HG02938 (cell line): ENCODE results near the gene CD84.
"Not testable (repeated sequence)": the region's sequence is repeated elsewhere in the genome, so short reads cannot be mapped to it uniquely, and the experiment has no call there.

Source experiments
- ATAC-seq: cut with Tn5 transposase; IDR thresholded peaks from one replicate; pipeline ENCODE4 v1.9.1; 2021; ENCODE audit warnings: mild to moderate bottlenecking, moderate library complexity; ENCODE audit not compliant: unreplicated experiment

The CD84 gene

DNA sequence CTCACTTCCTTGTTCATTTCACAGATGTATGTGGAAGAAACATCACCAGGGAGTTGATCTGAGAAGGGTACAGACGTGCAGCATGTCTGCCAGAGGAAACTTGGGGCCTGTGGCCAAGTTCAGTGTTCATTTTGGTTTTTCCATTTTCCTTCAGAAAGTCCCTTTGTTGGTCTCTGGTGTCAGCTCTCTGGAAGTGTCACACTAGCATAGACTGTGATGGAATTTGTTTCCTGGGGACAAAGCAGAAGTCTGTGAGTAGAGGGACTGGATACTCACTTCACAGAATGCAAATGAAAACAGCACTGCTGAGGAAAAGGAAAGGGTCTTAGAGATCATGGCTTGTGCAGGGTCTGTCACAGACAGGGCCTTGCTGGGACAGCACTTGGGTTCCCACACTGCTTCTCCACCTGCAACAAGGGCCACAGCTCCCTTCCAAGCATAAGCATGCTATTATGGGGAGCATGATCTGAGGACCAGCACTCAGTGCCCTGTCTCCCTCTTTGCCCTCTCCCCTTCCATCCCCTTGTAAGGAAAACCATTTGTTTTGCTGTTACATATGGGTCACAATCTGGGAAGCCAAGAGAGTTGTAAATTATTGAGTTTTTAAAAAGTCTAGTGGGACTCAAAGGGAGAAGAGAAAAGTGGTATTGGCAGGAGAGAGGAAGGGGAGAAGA lies 31.4 kb upstream of the CD84 start:
- no peak for ATAC-seq

DNA sequence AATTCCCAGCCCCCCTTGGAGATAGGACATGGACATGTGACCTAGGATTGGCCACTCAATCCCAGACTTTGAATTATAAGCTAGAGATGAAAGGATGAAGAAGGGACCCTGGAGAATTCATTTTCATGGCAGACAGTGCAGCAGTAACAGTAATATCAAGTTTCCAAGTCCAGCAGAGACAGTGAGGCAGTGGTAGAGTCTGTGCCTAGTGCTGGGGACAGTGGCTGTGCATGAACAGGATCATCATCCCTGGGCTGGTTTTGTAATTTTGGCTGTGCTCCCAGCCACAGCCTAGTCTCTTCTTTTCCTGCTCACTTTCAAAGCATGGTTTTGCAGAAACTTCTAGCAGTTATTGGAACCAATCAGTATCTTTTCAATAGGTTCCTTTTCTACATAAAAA lies 29.6 kb upstream of the CD84 start:
- ATAC-seq, result no peak

DNA sequence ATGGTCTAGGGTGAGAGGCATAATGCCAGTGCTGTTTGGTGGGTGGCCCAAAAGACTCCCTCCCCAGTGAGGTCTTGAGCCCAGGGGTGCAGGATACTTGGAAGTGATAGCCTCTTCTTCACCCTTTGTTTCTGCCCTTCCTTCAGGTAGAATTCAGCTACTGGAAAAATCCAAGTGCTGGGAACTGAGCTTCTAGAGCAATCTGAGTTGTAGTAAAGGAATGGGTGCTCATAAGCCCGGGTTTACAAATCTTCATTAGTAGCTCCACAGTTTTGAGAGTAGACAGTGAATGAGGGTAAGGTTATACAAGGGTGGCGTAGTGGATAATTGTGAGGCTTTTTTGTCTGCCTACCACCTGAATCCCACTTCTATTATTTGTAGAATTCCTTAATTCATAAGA lies 29.2 kb upstream of the CD84 start:
- ATAC-seq, result no peak

DNA sequence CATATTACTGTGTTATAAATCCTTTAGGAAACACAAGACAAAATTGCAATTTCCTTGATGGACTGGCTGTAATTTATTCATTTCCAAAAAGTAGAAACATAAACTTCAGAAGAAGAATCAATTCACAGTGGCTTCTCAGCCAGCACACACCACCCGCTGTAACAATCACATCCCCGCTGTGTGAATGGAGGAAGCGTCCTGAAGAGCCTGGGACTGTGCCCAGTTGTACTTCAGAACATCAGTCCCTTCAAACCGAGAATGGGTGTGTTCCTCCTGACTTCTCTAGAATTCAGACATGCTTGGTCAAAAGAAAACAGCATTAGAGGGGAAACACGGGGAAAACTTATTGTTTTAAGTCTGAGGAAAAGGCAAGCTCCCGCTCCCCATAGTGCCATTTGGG lies 28.8 kb upstream of the CD84 start:
- ATAC-seq, result no peak

DNA sequence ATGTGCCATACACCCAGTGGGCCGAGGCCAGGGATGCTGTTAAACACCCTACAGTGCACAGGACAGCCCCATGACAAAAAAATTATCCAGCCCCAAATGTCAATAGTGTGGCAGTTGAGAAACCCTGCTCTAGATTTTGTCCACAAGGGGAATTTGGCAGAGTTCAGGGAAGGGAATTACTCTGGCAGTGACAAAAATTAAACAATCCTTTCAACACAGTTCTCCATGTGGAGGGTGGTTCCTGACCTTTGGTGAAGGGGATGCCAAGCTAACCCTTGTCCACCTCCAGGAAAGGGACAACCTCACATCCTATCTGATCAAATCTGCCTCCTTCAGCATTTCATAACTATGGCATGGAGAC lies 28.4 kb upstream of the CD84 start:
- ATAC-seq, result no peak

DNA sequence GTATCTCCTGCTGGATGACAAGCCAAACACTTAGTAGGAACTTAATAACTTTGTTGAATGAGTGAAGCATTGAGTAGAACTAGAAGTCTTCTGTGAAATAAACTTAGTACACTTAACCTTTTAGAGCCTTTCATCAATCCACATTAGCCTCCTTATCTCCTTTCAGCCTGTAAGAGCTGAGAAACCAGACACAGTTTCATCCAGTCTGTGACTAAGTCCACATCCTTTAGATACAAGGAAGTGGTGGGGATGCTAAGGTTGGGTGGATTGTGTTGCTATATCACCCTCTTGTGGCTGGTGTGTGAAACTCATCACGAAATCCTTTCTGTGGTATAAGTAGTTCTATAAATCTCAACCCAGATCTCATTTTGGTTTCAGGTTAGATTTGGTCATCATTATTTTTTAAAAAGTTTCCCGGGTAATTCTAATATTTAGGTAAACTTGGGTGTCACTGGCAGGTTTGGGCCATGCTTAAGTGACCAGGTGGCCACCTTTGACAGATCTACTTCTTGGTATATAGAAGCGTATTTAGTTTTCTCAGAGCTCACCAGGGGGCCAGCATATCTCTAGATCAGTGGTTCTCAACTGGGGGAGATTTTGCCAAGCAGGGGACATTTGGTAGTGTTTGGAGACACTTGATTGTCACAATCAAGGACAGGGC lies 27.8 kb upstream of the CD84 start:
- peak; percentile 76 for ATAC-seq

DNA sequence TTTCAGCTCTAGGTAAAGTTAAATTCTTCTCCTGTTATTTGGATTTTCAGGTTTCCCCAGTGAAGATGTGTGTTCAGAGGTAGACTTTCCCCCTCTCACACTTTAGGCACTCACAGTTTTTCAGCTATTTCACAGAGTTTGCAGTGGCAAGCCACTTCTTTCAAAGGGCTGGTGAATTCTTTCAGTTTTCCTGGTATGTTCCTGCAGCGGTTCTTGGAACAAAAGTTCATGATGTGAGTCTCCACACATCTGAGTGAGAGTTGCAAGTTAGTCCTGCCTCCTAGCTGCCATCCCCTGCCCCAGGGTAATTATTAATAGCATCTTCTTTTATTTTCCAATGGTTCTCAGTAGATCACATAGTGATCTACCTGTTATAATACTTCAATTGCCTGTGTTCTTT lies 27.3 kb upstream of the CD84 start:
- ATAC-seq, result no peak

DNA sequence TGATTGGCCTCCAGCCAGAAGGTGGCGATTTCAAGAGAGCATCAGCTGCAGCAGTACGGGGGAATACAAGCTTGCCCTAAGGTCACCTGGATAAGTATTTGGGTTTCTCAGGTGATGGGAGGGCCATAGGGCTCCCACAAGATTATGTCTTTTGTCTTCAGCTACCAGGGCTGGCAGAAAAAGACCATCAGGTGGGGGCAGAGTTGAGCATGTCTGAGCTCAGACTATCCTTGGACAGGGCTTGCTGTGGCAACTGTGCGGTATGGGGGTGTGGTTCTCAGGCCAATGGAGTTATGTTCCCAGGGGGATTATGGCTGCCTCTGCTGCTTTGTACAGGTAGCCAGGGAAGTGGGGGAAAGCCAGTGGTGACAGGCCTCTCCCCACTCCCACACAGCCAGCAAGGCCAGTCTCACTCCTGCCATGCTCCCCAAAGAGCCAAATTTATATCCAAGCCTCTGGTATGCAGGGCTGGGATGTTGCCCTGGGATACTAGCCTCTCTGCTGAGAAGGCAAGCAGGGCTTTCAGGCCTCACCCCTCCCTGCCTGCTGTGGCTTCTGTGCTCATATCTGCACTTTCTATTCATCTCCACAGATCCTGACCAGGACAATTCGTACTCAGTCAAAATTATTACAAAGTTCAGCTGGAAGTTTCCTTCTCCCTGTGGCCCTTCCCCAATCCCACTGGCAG lies 26.6 kb upstream of the CD84 start:
- no peak for ATAC-seq

DNA sequence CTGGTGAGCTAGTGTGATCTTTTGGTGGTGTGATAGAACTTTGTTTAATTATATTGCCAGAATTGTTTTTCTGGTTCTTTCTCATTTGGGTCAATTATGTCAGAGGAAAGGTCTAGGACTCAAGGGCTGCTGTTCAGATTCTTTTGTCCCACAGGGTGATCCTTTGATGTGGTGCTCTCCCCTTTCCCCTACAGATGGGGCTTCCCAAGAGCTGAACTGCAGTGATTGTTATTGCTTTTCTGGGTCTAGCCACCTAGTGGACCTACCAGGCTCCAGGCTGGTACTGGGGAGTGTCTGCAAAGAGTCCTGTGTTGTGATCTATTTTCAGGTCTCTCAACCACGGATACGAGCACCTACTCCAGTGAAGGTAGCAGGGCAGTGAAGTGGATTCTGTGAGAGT lies 25.9 kb upstream of the CD84 start:
- no peak for ATAC-seq

DNA sequence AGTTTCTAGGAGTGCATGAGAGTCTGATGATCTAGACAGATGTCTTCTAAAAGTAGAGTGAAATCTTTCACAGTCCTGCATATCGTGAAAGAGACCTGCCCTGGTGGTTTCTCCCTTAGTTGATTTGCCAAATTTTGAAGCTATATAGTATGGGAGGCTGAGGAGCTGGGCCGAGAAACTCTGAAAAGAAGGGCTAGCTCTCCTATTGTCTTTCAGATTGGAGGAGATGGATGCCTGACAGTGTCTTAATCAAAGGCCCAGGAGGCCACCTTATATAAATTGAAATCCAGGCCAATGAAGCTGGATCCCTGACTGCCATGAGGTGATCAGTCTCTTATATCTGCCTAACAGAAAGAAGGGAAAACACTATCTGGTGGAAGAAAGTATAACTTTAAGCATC lies 18.4 kb upstream of the CD84 start:
- no peak for ATAC-seq

DNA sequence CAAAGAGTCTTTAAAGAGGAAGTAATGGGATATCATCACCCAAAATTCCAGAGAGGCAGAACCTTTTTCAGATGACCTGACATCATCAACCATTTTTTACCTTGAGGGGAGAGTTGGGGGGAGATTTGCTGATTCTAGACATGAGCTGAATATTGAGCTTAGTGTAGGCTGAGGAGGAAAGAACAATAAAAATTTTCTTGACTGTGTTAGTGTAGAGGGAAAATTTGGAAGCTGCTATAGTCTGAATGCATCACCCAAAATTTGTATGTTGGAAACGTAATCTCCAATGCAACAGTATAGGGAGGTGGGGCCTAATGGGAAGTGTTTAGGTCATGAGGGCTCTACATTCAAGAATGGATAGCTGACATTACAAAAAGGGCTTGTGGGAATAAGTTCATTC lies 17.8 kb upstream of the CD84 start:
- no peak for ATAC-seq

DNA sequence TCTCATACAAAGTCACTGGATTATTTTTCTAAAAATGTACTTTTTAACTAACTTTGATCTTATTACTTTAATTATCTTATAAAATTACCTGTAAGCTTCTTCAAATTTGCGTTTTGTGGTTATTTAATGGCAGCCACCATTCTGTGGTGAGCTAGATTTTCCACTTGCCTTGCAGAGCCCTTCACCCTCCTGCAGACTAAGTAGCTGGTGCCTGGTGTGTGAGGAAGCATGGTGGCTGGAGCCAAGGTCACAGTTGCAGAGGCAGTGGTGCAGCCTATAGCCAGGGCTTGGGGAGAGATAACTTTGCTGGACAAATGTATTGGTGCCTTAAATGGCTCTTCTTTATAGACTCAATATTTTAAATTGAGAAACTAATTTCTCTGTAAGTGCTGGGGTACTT lies 11.2 kb upstream of the CD84 start:
- ATAC-seq, result no peak

DNA sequence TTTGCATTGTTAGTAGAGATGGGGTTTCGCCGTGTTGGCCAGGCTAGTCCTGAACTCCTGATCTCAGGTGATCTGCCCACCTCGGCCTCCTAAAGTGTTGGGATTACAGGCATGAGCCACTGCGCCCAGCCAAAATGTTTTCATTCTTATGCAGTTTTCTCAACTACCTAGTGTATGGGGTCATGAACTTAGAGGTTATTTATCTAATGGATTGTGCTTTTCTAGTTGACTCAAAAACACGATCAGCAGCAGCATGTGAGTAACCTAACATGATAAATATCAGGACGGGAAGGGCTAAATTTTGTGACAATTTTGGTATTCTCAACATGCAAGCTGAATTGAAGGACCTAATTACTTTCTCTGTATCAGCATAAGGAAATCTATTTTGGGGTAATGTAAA lies 9.2 kb upstream of the CD84 start:
- ATAC-seq, result no peak

DNA sequence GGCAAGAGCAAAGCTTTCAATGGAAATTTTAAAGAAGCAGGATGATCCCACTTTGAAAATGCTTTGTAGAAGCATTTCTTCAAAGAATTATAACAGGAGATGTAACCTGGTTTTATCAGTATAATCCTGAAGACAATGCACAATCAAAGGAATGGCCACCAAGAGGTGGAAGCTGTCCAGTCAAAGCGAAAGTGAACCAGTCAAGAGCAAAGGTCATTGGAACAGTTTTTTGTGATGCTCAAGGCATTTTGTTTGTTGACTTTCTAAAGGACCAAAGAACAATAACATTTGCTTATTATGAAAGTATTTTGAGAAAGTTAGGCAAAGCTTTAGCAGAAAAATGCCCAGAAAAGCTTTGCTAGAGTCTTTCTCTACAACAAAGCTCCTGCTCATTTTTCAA lies 5.5 kb upstream of the CD84 start:
- ATAC-seq, result no peak

DNA sequence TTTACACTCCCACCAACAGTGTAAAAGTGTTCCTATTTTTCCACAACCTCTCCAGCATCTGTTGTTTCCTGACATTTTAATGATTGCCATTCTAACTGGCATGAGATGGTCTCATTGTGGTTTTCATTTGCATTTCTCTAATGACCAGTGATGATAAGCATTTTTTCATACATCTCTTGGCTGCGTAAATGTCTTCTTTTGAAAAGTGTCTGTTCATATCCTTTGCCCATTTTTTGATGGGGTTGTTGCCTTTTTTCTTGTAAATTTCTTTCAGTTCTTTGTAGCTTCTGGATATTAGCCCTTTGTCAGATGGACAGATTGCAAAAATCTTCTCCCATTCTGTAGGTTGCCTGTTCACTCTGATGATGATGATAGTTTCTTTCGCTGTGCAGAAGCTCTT lies 3.7 kb upstream of the CD84 start:
- ATAC-seq, result not testable (repeated sequence)

DNA sequence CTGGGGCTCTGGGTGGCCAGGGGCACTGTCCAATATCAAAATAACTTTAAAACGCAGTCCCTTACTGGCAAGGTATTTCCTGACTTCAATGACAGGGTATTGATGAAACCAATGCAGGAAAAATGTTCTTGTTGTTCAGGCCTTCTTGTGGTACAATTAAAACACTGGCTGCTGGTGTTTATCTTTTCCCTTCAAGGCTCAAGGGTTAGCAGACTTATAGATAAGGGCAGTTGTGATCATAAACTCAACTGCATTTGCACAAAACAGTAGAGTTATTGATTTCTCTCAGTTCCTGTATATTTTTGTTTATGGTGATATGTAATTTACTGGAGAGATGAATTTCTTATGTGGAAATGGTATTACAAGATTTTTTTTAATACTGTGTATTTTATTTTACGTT lies 2.7 kb upstream of the CD84 start:
- no peak for ATAC-seq

DNA sequence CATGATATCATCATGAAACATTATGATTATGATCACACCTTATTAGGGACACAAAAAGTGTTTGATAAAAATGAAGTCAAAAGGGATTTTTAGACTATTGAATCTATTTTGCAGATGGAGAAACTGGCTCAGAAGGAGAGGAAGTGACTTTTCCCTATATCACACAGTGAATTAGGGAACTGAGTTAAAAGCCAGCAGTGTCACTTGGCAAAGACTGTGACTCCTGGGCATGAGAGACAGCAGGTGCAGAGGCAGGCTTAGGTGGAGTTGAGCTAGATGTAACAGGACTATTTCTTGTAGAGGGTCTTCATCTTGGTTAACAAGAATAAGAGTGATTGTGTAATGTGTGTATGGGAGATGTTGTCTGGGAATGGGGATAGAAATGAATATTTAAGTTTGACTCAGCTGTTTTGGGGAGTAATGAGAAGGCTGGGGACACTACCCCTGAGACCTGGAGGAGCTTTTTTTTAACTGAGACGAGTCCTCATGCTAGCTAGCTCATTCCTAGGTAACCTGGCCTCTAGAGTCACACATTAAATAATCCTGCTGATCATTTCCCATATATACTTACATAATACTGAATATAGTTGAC lies 1.0 kb upstream of the CD84 start:
- no peak for ATAC-seq

DNA sequence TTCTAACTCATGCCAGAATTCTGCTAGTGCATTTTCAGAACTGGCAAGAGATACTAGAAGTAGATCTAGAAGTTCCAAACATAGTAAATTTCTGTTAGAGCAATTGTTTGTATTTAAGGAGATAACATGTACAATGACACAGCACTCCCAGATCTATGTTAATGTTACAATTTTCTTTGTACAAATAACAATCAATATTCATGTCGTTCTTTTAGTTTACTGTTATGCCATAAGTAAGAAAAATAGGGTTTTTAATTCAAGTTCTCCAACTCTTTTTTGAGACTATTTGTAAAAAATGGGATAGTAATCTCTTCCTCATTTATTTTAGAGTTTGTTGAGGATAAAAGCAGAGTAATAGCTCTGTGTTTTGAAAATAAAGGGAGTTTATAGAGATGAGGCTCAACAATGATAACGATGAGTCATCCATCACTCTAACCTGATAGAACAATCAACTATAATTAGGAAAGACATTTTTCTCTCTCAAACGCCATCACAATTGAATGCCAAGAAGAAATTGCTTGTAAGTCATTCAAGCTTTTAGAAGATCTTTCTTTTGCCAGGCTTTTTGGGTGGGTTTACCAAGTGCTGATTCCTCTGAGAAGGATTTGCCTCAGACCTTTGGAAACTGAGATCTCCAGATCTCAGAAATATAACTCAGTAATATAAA lies 638 bp downstream of the CD84 start:
- no peak for ATAC-seq

DNA sequence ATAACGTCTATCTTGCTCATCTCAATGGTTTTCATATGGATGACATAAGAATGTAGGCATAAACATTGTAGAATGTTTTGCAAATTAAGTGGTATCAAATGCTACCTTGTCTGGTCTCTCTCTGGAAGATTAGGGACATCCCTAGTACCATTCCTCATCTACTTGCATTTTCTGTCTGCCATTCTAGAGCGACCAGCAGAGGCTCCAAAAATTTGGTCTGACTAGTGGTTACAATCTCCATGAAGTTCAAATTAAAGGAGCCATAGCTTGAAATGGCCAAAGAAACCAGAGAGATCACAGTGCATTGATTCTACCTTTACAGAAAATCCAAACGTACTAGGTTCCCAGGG lies 1.1 kb downstream of the CD84 start:
- ATAC-seq, result no peak

DNA sequence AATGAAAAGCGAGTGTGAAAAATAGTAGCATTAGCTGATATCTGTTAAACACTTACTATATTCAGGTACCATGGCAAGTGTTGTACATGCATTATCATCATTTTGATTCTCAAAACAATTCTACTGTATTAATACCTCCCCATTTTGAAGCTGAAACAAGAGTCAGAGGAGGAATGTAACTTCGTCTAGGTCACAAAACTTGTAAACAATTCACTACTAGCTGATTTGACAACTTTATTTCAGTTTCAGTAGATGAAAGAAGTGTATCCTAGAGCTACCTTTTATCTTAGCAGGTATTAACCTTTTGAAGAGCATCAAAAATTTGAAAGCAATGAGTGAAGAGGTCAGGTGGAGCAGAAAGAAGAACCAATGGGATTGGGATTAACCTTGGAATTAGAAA lies 1.6 kb downstream of the CD84 start:
- no peak for ATAC-seq

DNA sequence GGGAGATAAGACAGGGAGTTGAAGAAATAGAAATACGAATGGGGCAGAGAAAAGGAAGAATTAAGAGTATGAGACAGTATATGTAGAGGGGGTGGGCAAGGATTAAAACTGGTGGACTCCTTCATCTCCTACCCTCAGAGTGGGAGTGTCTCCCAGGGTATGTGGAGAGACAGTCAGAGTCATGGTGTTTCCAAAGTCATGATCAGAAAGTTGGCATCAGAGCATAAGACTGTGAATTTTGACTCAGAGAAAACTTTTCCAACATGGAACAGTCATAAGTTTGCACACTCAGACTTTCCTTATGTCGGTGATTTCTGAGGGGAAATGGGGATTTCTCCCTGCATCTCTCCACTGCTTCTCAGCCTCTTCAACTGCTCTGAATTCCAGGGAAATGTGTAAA lies 2.4 kb downstream of the CD84 start:
- ATAC-seq, result no peak

DNA sequence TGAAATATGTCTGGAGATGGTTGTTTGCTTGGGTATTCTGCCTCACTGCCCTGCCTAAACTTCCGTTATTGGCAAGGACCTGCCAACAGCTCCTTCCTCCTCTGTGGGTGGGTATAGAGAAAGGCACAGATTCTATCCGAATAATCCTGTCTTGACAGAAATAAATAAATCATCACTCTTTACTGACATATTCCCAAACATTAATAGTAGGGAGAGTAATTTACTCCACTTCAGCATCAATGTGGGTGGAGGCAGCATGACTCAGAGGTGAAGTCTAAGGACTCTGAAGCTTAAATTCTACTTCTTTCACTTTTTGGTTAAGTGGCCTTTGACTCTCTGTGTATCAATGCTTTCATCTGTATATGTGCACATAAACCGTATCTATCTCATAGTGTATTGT lies 2.9 kb downstream of the CD84 start:
- no peak for ATAC-seq
